Thyroid gland (tissue), 4 donors: Measurements from ENCODE around the gene AP3D1. TPM values are rescaled to one million over a fixed set of nuclear protein-coding genes. Genes with fewer than 3 reads are reported as not detected.

ENCODE experiments used
- DNase-seq, 2 donors: peaks; one replicate each; pipeline ENCODE4 v3.0.0-alpha.2; 2019
- H3K27ac ChIP-seq, 3 donors: fragments of 200-600 bp; sonication (generic); 1 replicate in 2 of 3; 2 replicates in 1 of 3; pipeline ENCODE4 v1.5.1; 2016 to 2019; ENCODE audit warnings: mild to moderate bottlenecking in 1 of 3, moderate library complexity in 1 of 3
- H3K27me3 ChIP-seq: fragments of 200-600 bp; sonication (generic); one replicate; pipeline ENCODE4 v1.5.1; 2019
- H3K36me3 ChIP-seq, 2 donors: fragments of 200-600 bp; sonication (generic); one replicate each; pipeline ENCODE4 v1.5.1; 2016 to 2019
- H3K4me1 ChIP-seq, 2 donors: fragments of 200-600 bp; sonication (generic); one replicate each; pipeline ENCODE4 v1.5.1; 2017 to 2019
- H3K4me3 ChIP-seq, 3 donors: fragments of 200-600 bp; sonication (generic); replicated peaks in 1 of 3; 1 replicate in 2 of 3; 2 replicates in 1 of 3; pipeline ENCODE4 v1.5.1; 2016; ENCODE audit warnings: mild to moderate bottlenecking in 1 of 3
- H3K9me3 ChIP-seq: fragments of 200-600 bp; sonication (generic); one replicate; pipeline ENCODE4 v1.5.1; 2017
- POLR2A ChIP-seq, 2 donors: fragments of 450-650 bp; IDR thresholded peaks; one replicate each; pipeline ENCODE4 v1.6.1; 2017; ENCODE audit warnings: antibody characterized with exemption in 2 of 2, mild to moderate bottlenecking in 2 of 2, moderate library complexity in 1 of 2
- WGBS, 2 donors: methylation state at CpG; one replicate each; pipeline ENCODE4 v1.1.5; 2017; 5-methylcytosine and 5-hydroxymethylcytosine counted together
- intact Hi-C: fragments of 100-400 bp; cut with DNase I; formaldehyde crosslinking; loops from one replicate; pipeline ENCODE4 v1.15.1; 2023
- total RNA-seq, 4 donors: library from RNA; depleted of rRNA; stranded (reverse); fragments of >200 nt; gene quantifications; one replicate each; pipeline ENCODE4 v1.2.3, GENCODE V29; 2016
- TF ChIP-seq, protein P1 (sequence below), 6 experiments: fragments of 200-600 bp in 3 of 6; fragments of 450-650 bp in 3 of 6; sonication (generic) in 3 of 6; IDR thresholded peaks; one replicate each; pipeline ENCODE4 v1.5.1; 2016 to 2019; ENCODE audit warnings: antibody characterized with exemption in 6 of 6, mild to moderate bottlenecking in 2 of 6, inconsistent platforms in 1 of 6, moderate library complexity in 1 of 6

The AP3D1 gene
- total RNA-seq, 4 donors from 2014 or later, result 62.5 to 121 (median 118) TPM

DNA sequence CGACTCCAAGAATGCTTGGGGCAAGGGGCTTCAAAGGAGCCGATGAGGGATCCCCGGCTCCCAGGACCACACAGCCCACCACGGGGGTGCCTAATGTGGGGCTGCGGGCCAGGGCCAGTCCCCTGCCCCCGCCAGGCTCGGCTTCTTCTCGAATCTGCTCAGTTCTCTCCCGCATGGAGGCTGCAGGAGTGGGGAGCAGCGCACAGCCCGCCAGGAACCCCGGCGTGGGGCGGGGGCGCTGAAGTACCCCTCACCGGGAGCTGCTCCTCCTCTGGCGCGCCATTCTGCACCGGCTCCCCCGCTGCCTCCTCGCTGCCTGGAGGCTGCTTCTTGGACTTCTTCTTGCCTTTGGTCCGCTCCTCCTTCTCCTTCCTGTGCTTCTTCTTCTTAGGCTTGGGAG is 39.9 kb downstream of the AP3D1 start:
- peaks cover 95 to 99% of the 10 kb centered on the region in 2 donors for H3K36me3 ChIP-seq
- intact Hi-C loops, result no loop called here
- WGBS, 2 donors, result 95 to 97% methylated on average over 10 to 22 of the region's 22 CpGs

DNA sequence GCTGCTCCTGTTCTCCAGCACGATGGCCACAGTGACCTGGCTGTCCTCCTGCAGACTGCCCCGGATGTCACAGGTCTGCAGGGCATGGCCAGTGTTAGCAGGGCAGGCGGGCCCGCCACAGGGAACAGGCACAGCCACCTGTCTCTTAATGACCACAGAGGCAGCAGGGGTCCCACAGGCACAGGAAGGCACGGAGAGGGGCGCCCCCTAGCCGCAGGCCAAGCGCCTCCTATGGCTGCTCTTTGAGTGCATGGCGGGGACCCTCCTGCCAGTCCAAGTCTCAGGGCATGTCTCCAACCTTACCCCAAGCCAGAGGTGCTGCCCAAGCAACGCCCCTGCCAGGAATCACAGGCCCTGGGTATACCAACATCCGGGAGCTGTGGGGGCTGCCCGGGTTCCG is 40.5 kb downstream of the AP3D1 start:
- Histone ChIP-seq H3K9me3 (no peaks in the 10 kb centered on the region), H3K27ac (no peak overlapping the region), H3K36me3 (peaks cover 92 to 99% of the 10 kb centered on the region in 2 donors), H3K27me3 (no peaks in the 10 kb centered on the region), H3K4me1 (no peaks in the 10 kb centered on the region), H3K4me3 (no peak overlapping the region)
- intact Hi-C loops, result no loop called here
- 96 to 100% methylated on average over 4 to 7 of the region's 13 CpGs for WGBS, 2 donors
- TF ChIP-seq POLR2A (IDR thresholded peaks at IDR 0.05), result no peak
- TF ChIP-seq, protein P1, sequence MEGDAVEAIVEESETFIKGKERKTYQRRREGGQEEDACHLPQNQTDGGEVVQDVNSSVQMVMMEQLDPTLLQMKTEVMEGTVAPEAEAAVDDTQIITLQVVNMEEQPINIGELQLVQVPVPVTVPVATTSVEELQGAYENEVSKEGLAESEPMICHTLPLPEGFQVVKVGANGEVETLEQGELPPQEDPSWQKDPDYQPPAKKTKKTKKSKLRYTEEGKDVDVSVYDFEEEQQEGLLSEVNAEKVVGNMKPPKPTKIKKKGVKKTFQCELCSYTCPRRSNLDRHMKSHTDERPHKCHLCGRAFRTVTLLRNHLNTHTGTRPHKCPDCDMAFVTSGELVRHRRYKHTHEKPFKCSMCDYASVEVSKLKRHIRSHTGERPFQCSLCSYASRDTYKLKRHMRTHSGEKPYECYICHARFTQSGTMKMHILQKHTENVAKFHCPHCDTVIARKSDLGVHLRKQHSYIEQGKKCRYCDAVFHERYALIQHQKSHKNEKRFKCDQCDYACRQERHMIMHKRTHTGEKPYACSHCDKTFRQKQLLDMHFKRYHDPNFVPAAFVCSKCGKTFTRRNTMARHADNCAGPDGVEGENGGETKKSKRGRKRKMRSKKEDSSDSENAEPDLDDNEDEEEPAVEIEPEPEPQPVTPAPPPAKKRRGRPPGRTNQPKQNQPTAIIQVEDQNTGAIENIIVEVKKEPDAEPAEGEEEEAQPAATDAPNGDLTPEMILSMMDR (IDR thresholded peaks at IDR 0.05), result no peak
- DNase-seq, result no peak

More for the DNA sequence above, 39.9 kb downstream of the AP3D1 start:
- DNase-seq, result no peak
- H3K4me3 ChIP-seq, result no peak overlapping the region
- no peak overlapping the region for H3K27ac ChIP-seq
- H3K4me1 ChIP-seq, result no peaks in the 10 kb centered on the region
- no peaks in the 10 kb centered on the region for H3K27me3 ChIP-seq
- no peaks in the 10 kb centered on the region for H3K9me3 ChIP-seq
- TF ChIP-seq, protein P1 (IDR thresholded peaks at IDR 0.05), result no peak
- TF ChIP-seq POLR2A (IDR thresholded peaks at IDR 0.05), result no peak

DNA sequence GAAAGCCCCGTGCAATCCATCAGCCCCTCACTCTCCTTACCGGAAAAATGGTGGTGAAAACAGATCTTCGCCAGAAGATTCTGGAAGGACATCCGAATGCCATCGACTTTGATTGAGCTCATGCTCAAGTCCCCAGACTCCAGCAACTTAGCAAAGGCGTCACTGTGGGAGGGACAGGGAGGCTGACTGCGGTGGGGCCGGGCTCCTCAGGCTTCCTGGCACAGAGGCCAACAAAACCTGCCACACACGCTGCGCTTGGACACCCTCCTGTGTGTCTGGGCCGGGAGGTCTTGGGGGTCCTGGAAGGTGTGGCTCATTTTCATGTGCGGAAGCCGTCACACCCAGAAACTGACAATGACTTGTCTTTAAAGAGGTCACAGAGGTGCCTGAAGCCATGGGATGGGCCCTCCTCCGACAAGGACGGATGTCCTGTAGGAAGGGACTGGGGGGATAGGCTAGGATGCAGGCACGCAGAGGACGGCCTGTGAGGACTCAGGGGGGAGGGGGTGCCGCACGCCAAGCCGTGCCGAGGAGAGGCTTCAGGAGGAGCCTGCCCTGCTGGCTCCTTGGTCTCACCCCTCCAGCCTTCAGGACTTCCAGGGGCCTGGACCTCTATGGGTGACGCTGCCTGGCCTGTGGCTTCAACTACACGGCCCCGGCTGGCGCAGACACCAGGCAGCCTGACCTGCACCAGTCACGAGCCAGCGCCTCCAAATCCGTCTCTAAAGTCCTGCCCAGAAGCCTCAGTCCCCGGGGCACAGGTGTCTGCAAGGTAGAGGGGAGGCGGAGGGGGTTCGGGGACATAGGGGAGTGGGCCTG is 42.1 kb downstream of the AP3D1 start:
- H3K27ac ChIP-seq, result no peak overlapping the region
- no peaks in the 10 kb centered on the region for H3K27me3 ChIP-seq
- 90 to 92% methylated on average over 22 to 30 of the region's 31 CpGs for WGBS, 2 donors
- no peak overlapping the region for H3K4me3 ChIP-seq
- peaks cover 76 to 83% of the 10 kb centered on the region in 2 donors for H3K36me3 ChIP-seq
- no peaks in the 10 kb centered on the region for H3K4me1 ChIP-seq
- TF ChIP-seq, protein P1 (IDR thresholded peaks at IDR 0.05), result no peak
- no peak for TF ChIP-seq POLR2A (IDR thresholded peaks at IDR 0.05)
- intact Hi-C loops, result no loop called here
- no peak for DNase-seq
- no peaks in the 10 kb centered on the region for H3K9me3 ChIP-seq

DNA sequence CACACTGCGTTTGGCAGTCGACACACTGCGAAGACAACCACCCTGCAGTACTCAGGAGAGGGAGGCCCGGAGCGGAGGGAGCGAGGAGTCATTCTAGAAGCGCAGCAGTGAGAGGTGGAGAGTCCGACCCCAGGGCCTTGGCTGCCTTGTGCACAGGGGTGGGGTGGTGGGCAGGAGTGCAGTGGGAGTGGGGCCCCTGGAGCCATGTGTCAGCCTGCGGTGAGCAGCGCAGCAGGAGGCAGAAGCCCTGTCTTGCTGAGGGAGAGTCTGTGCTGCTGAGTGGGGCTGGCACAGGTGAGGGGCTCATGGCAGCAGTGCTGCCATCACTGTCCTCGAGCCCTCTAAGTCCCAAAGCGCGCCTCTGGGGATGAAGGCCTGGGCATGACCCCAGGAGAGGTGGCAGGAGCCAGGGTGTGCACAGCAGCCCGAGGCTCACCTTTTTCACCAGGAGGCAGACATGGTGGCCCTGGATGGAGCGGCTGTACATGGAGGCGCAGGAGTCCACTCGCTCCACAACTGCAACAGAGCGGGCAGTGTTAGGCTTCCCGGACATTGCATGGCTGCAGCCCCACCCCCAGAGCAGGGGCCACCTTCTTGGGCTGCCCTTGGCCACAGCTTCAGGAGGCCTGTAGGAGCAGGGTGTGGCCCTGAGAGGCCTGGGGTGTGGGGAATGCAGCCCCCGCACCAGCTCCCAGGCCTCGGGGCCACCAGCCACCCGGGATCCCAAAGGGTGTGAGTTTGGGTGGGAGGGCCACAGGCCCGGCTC is 42.9 kb downstream of the AP3D1 start:
- WGBS, 2 donors, result 94 to 97% methylated on average over 17 to 20 of the region's 23 CpGs
- Histone ChIP-seq H3K36me3 (peaks cover 68 to 75% of the 10 kb centered on the region in 2 donors), H3K4me3 (no peak overlapping the region), H3K9me3 (no peaks in the 10 kb centered on the region), H3K27me3 (no peaks in the 10 kb centered on the region), H3K4me1 (no peaks in the 10 kb centered on the region), H3K27ac (no peak overlapping the region)
- no peak for DNase-seq
- TF ChIP-seq, protein P1 (IDR thresholded peaks at IDR 0.05), result no peak
- TF ChIP-seq POLR2A (IDR thresholded peaks at IDR 0.05), result no peak
- intact Hi-C loops, result no loop called here
